HepG2 (cell line): ENCODE results near the gene C1R. TPM values are rescaled to one million over a fixed set of nuclear protein-coding genes. Genes with fewer than 3 reads are reported as not detected.
A peak's percentile ranks its signal among the peaks of the same experiment; 100 is the strongest.

Experiments used
- HNF1A ChIP-seq, 2 experiments: sonication (generic) in 1 of 2; formaldehyde crosslinking in 1 of 2; IDR thresholded peaks; 2 replicates each; pipeline versions ENCODE4 v1.4.0 to v1.6.1; 2016 to 2020; ENCODE audit warnings: borderline replicate concordance in 1 of 2, low read depth in 1 of 2, mild to moderate bottlenecking in 1 of 2, missing genetic modification reagents in 1 of 2
- MTA1 ChIP-seq: sonication (generic); formaldehyde crosslinking; IDR thresholded peaks from 2 replicates; pipeline ENCODE4 v1.4.0; 2020; ENCODE audit warnings: missing genetic modification reagents, mild to moderate bottlenecking, borderline replicate concordance
- MZF1 ChIP-seq: sonication (generic); formaldehyde crosslinking; IDR thresholded peaks from 2 replicates; pipeline ENCODE4 v1.8.1; 2023; ENCODE audit warnings: mild to moderate bottlenecking, missing genetic modification reagents, borderline replicate concordance
- PHF5A ChIP-seq: IDR thresholded peaks from one replicate; pipeline ENCODE4 v1.6.1; 2018; ENCODE audit warnings: low read depth, missing genetic modification reagents; ENCODE audit not compliant: unreplicated experiment
- POLR2A ChIP-seq, 2 experiments: IDR thresholded peaks; 2 replicates each; pipeline ENCODE4 v1.6.1; 2011; ENCODE audit warnings: low read depth in 2 of 2, low read length in 2 of 2, mild to moderate bottlenecking in 1 of 2, moderate library complexity in 1 of 2; ENCODE audit not compliant: insufficient read depth in 1 of 2
- SATB2 ChIP-seq: sonication (generic); formaldehyde crosslinking; IDR thresholded peaks from 2 replicates; pipeline ENCODE4 v1.5.0; 2020; ENCODE audit warnings: missing genetic modification reagents
- SOX13 ChIP-seq, 3 experiments: fragments of 450-650 bp in 1 of 3; sonication (generic) in 1 of 3; formaldehyde crosslinking in 1 of 3; IDR thresholded peaks in 2 of 3; conservative IDR thresholded peaks in 1 of 3; 2 replicates each; pipeline versions ENCODE4 v1.5.0 to v1.6.1; 2016 to 2020; ENCODE audit warnings: antibody characterized with exemption in 1 of 3, mild to moderate bottlenecking in 1 of 3, missing compliant biosample characterization in 1 of 3, missing genetic modification reagents in 1 of 3, moderate library complexity in 1 of 3
- SP2 ChIP-seq: sonication (generic); formaldehyde crosslinking; IDR thresholded peaks from 2 replicates; pipeline ENCODE4 v1.5.1; 2020; ENCODE audit warnings: mild to moderate bottlenecking, missing genetic modification reagents
- TEF ChIP-seq: sonication (generic); formaldehyde crosslinking; IDR thresholded peaks from 2 replicates; pipeline ENCODE4 v1.5.0; 2020; ENCODE audit warnings: missing genetic modification reagents
- ZFP1 ChIP-seq: IDR thresholded peaks from 2 replicates; pipeline ENCODE4 v1.6.1; 2016
- ZFP90 ChIP-seq: sonication (generic); formaldehyde crosslinking; IDR thresholded peaks from 2 replicates; pipeline ENCODE4 v1.8.0; 2022; ENCODE audit warnings: missing genetic modification reagents, mild to moderate bottlenecking, inconsistent platforms, borderline replicate concordance
- ZNF441 ChIP-seq: sonication (generic); formaldehyde crosslinking; IDR thresholded peaks from 2 replicates; pipeline ENCODE4 v1.7.0; 2021; ENCODE audit warnings: missing genetic modification reagents, borderline replicate concordance
- ZNF562 ChIP-seq: sonication (generic); formaldehyde crosslinking; IDR thresholded peaks from 2 replicates; pipeline ENCODE4 v1.8.0; 2022; ENCODE audit warnings: missing genetic modification reagents, borderline replicate concordance
- polyA plus RNA-seq, 8 experiments: library from polyadenylated mRNA; depleted of rRNA in 3 of 8; stranded (reverse) in 7 of 8; unstranded in 1 of 8; fragments of >200 nt; fragmentation: Illumina TruSeq in 4 of 8; extraction: Trizol in 4 of 8; gene quantifications; 2 replicates each; pipeline versions ENCODE4 v1.2.1 to v1.2.3, GENCODE V29; 2011 to 2016; ENCODE audit warnings: low read depth in 4 of 8, missing spikeins in 1 of 8, mixed read lengths in 1 of 8; ENCODE audit not compliant: insufficient read depth in 1 of 8
- total RNA-seq, 5 experiments: library from RNA; depleted of rRNA; stranded (reverse); fragments of >200 nt; fragmentation: Illumina TruSeq; extraction: Trizol; gene quantifications; 2 replicates each; pipeline ENCODE4 v1.2.3, GENCODE V29; 2016; ENCODE audit warnings: low read depth in 1 of 5
- TF ChIP-seq, protein P1 (sequence below): sonication (generic); formaldehyde crosslinking; IDR thresholded peaks from 2 replicates; pipeline ENCODE4 v1.4.0; 2020; ENCODE audit warnings: mild to moderate bottlenecking, low read depth, missing genetic modification reagents
- TF ChIP-seq, protein P2 (sequence below): fragments of 450-650 bp; IDR thresholded peaks from 2 replicates; pipeline ENCODE4 v1.6.1; 2017
- TF ChIP-seq, protein P3 (sequence below): sonication (generic); formaldehyde crosslinking; IDR thresholded peaks from 2 replicates; pipeline ENCODE4 v1.5.0; 2020; ENCODE audit warnings: mild to moderate bottlenecking, low read depth, missing genetic modification reagents, borderline replicate concordance
- TF ChIP-seq, protein P4 (sequence below): sonication (generic); formaldehyde crosslinking; IDR thresholded peaks from 2 replicates; pipeline ENCODE4 v1.8.0; 2022; ENCODE audit warnings: low read depth, missing genetic modification reagents

Gene C1R
- total and polyA plus RNA-seq, 2 of the 13 experiments (the other 11 are each of a cell fraction or from before 2014, with no cell fraction given): 3.5 to 6.5 TPM

- TF ChIP-seq POLR2A (IDR thresholded peaks at IDR 0.05; ENCODE audit: insufficient read depth in 1 of 2, low read depth in 2 of 2, low read length in 2 of 2): peak; percentile 41 to 79; a peak in 3 of 4 replicates
- TF ChIP-seq TEF: no peak
- no peak; the same call in 1 of the 2 replicates for TF ChIP-seq ZFP1 (CRISPR knock-in tag)
- peak; percentile 56; the same call in 1 of the 2 replicates for TF ChIP-seq MTA1 (CRISPR knock-in tag)
- TF ChIP-seq, protein P1, sequence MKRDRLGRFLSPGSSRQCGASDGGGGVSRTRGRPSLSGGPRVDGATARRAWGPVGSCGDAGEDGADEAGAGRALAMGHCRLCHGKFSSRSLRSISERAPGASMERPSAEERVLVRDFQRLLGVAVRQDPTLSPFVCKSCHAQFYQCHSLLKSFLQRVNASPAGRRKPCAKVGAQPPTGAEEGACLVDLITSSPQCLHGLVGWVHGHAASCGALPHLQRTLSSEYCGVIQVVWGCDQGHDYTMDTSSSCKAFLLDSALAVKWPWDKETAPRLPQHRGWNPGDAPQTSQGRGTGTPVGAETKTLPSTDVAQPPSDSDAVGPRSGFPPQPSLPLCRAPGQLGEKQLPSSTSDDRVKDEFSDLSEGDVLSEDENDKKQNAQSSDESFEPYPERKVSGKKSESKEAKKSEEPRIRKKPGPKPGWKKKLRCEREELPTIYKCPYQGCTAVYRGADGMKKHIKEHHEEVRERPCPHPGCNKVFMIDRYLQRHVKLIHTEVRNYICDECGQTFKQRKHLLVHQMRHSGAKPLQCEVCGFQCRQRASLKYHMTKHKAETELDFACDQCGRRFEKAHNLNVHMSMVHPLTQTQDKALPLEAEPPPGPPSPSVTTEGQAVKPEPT (CRISPR knock-in tag): no peak
- TF ChIP-seq, protein P2, sequence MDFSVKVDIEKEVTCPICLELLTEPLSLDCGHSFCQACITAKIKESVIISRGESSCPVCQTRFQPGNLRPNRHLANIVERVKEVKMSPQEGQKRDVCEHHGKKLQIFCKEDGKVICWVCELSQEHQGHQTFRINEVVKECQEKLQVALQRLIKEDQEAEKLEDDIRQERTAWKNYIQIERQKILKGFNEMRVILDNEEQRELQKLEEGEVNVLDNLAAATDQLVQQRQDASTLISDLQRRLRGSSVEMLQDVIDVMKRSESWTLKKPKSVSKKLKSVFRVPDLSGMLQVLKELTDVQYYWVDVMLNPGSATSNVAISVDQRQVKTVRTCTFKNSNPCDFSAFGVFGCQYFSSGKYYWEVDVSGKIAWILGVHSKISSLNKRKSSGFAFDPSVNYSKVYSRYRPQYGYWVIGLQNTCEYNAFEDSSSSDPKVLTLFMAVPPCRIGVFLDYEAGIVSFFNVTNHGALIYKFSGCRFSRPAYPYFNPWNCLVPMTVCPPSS: no peak
- TF ChIP-seq HNF1A (IDR thresholded peaks at IDR 0.05; ENCODE audit: low read depth): 0 out of 2 replicates have a peak, but pooled peaks have one; percentile 43
- peak; percentile 26; the same call in 1 of the 2 replicates for TF ChIP-seq HNF1A (CRISPR knock-in tag; IDR thresholded peaks at IDR 0.05; ENCODE audit: borderline replicate concordance)
- TF ChIP-seq ZFP90 (CRISPR knock-in tag): no peak
- peak; percentile 36; the same call in 1 of the 2 replicates for TF ChIP-seq SOX13 (IDR thresholded peaks at IDR 0.05)
- TF ChIP-seq SOX13 (CRISPR knock-in tag; conservative IDR thresholded peaks at IDR 0.05 in 1 of 2, IDR thresholded peaks at IDR 0.05 in 1 of 2): peak in 1 of 2 experiments; percentile 37; a peak in 1 of 4 replicates
- no peak for TF ChIP-seq ZNF441 (CRISPR knock-in tag)
- 0 out of 2 replicates have a peak, but pooled peaks have one; percentile 71 for TF ChIP-seq MZF1 (CRISPR knock-in tag)
- TF ChIP-seq, protein P3, sequence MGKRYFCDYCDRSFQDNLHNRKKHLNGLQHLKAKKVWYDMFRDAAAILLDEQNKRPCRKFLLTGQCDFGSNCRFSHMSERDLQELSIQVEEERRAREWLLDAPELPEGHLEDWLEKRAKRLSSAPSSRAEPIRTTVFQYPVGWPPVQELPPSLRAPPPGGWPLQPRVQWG (CRISPR knock-in tag): no peak
- peak; percentile 7 for TF ChIP-seq PHF5A (CRISPR knock-in tag)
- TF ChIP-seq SATB2 (CRISPR knock-in tag): no peak
- TF ChIP-seq SP2 (CRISPR knock-in tag): peak; percentile 28; the same call in 1 of the 2 replicates
- TF ChIP-seq ZNF562 (CRISPR knock-in tag): no peak
- TF ChIP-seq, protein P4, sequence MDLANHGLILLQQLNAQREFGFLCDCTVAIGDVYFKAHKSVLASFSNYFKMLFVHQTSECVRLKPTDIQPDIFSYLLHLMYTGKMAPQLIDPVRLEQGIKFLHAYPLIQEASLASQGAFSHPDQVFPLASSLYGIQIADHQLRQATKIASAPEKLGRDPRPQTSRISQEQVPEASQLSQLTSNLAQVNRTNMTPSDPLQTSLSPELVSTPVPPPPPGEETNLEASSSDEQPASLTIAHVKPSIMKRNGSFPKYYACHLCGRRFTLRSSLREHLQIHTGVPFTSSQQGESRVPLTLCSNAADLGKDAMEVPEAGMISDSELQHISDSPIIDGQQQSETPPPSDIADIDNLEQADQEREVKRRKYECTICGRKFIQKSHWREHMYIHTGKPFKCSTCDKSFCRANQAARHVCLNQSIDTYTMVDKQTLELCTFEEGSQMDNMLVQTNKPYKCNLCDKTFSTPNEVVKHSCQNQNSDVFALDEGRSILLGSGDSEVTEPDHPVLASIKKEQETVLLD (CRISPR knock-in tag): no peak
Observed at GRCh38 chr12:7127916-7128626, 35.8 kb upstream of the C1R start (continued).
